ENCODE data around the gene PKN1.

Gene PKN1

GRCh38 chr19:14467391-14467790, 34.3 kb downstream of the PKN1 start:
- DNase-seq (ENCODE audit: low read depth in 2 of 2): no peak

GRCh38 chr19:14467816-14468215, 34.7 kb downstream of the PKN1 start:
- DNase-seq (ENCODE audit: low read depth in 2 of 2): no peak

GRCh38 chr19:14470031-14470876, 37.1 kb downstream of the PKN1 start:
- no peak for DNase-seq (ENCODE audit: low read depth in 2 of 2)

- DNase-seq (ENCODE audit: low read depth in 2 of 2): no peak
These were observed 38.5 kb downstream of the PKN1 start for GRCh38 chr19:14471436-14472187.

GRCh38 chr19:14472202-14472938, 39.3 kb downstream of the PKN1 start:
- DNase-seq (ENCODE audit: low read depth in 2 of 2): no peak

GRCh38 chr19:14473073-14473977, 40.2 kb downstream of the PKN1 start:
- no peak for DNase-seq (ENCODE audit: low read depth in 2 of 2)

- no peak for DNase-seq (ENCODE audit: low read depth in 2 of 2)
These were observed 41.0 kb downstream of the PKN1 start for GRCh38 chr19:14473978-14474578.

- DNase-seq (ENCODE audit: low read depth in 2 of 2): no peak
These were observed 41.7 kb downstream of the PKN1 start for GRCh38 chr19:14474827-14475226.

GRCh38 chr19:14475251-14476073, 42.4 kb downstream of the PKN1 start, which contains the start of gene PTGER1:
PTGER1 (minus strand) TSS chr19:14475354; CDS start chr19:14474320, 1,034 bp downstream.
- DNase-seq (ENCODE audit: low read depth in 2 of 2): no peak

GRCh38 chr19:14476327-14476672, 43.2 kb downstream of the PKN1 start:
- no peak for DNase-seq (ENCODE audit: low read depth in 2 of 2)

- peak in 1 of 2 experiments; percentile 34 for DNase-seq (ENCODE audit: low read depth in 2 of 2)
These were observed 43.7 kb downstream of the PKN1 start for GRCh38 chr19:14476673-14477401.

GRCh38 chr19:14477418-14478112, 44.5 kb downstream of the PKN1 start:
- DNase-seq (ENCODE audit: low read depth in 2 of 2): no peak

GRCh38 chr19:14478113-14478545, 45.0 kb downstream of the PKN1 start:
- no peak for DNase-seq (ENCODE audit: low read depth in 2 of 2)

- DNase-seq (ENCODE audit: low read depth in 2 of 2): no peak
These were observed 46.3 kb downstream of the PKN1 start for GRCh38 chr19:14479309-14479974.

GRCh38 chr19:14479975-14480699, 47.0 kb downstream of the PKN1 start:
- DNase-seq (ENCODE audit: low read depth in 2 of 2): no peak

GRCh38 chr19:14480700-14481079, 47.6 kb downstream of the PKN1 start:
- DNase-seq (ENCODE audit: low read depth in 2 of 2): no peak

- DNase-seq (ENCODE audit: low read depth in 2 of 2): no peak
These were observed 49.3 kb downstream of the PKN1 start for GRCh38 chr19:14482172-14482941.

Measured in fibroblast of skin of left biceps (primary cell).